ENCODE data around the gene NAA16. TPM values are rescaled to one million over a fixed set of nuclear protein-coding genes. Genes with fewer than 3 reads are reported as not detected.
A peak's percentile ranks its signal among the peaks of the same experiment; 100 is the strongest.

NAA16 gene
- total RNA-seq, 2 donors from 2014 or later: 17.6 to 19.9 TPM

GRCh38 chr13:41384749-41385503 is 73.9 kb downstream of the NAA16 start:
- Histone ChIP-seq H3K27ac (no peak overlapping the region), H3K27me3 (replicated peaks; ENCODE audit: insufficient read depth) (no peaks in the 10 kb centered on the region), H3K36me3 (no peaks in the 10 kb centered on the region), H3K9me3 (no peaks in the 10 kb centered on the region), H3K4me1 (replicated peaks) (no peaks in the 10 kb centered on the region), H3K4me3 (no peak overlapping the region)
- 87% methylated on average over 20 of the region's 20 CpGs for WGBS
- no peak for DNase-seq (ENCODE audit: low spot score)
- intact Hi-C loops (cut with DNase I): loop anchor here (10.0 kb wide), 2 partner anchors 270 to 730 kb away; no protein-coding TSS in a partner anchor
- no peak for TF ChIP-seq POLR2A (IDR thresholded peaks at IDR 0.05)
- TF ChIP-seq CTCF (IDR thresholded peaks at IDR 0.05): peak in 3 of 4 experiments; percentile 23 to 52 (median 44)

DNA sequence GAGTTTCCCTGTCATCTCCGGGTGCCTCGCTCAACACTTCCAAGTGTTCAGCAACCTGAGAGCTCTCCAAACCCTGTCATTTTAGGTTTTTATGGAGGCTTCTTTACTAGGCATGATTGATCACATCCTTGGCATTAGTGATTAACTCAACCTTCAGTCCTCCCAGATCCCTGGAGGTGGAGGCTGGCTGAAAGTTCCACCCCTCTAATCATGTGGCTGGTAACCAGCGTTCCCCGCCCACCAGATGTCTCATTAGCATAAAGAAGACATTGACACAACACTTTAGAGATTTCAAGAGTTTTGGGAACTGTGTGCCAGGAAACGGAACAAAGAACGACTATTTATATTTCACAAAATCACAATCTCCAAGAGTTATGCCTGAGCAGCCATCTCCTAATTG is 75.1 kb downstream of the NAA16 start:
- TF ChIP-seq POLR2AphosphoS5 (IDR thresholded peaks at IDR 0.05) (no peak), POLR2A (IDR thresholded peaks at IDR 0.05) (no peak), CTCF (IDR thresholded peaks at IDR 0.05) (no peak)
- H3K27ac ChIP-seq: no peak overlapping the region
- no peak for DNase-seq (ENCODE audit: low spot score)
- H3K4me1 ChIP-seq (replicated peaks): no peaks in the 10 kb centered on the region
- no peaks in the 10 kb centered on the region for H3K9me3 ChIP-seq
- intact Hi-C loops (cut with DNase I): loop anchor here (10.0 kb wide), 2 partner anchors 269 to 729 kb away; no protein-coding TSS in a partner anchor
- H3K36me3 ChIP-seq: no peaks in the 10 kb centered on the region
- 92% methylated on average over 6 of the region's 6 CpGs for WGBS
- no peak overlapping the region for H3K4me3 ChIP-seq
- no peaks in the 10 kb centered on the region for H3K27me3 ChIP-seq (replicated peaks; ENCODE audit: insufficient read depth)

GRCh38 chr13:41387576-41387975 is 76.5 kb downstream of the NAA16 start:
- Histone ChIP-seq H3K36me3 (no peaks in the 10 kb centered on the region), H3K9me3 (no peaks in the 10 kb centered on the region), H3K27ac (no peak overlapping the region), H3K4me3 (no peak overlapping the region), H3K27me3 (replicated peaks; ENCODE audit: insufficient read depth) (no peaks in the 10 kb centered on the region), H3K4me1 (replicated peaks) (no peaks in the 10 kb centered on the region)
- DNase-seq (ENCODE audit: low spot score): no peak
- intact Hi-C loops (cut with DNase I): loop anchor here (10.0 kb wide), 2 partner anchors 267 to 727 kb away; no protein-coding TSS in a partner anchor
- 76% methylated on average over 3 of the region's 3 CpGs for WGBS
- TF ChIP-seq POLR2A (IDR thresholded peaks at IDR 0.05) (no peak), POLR2AphosphoS5 (IDR thresholded peaks at IDR 0.05) (no peak), CTCF (IDR thresholded peaks at IDR 0.05) (no peak)

DNA sequence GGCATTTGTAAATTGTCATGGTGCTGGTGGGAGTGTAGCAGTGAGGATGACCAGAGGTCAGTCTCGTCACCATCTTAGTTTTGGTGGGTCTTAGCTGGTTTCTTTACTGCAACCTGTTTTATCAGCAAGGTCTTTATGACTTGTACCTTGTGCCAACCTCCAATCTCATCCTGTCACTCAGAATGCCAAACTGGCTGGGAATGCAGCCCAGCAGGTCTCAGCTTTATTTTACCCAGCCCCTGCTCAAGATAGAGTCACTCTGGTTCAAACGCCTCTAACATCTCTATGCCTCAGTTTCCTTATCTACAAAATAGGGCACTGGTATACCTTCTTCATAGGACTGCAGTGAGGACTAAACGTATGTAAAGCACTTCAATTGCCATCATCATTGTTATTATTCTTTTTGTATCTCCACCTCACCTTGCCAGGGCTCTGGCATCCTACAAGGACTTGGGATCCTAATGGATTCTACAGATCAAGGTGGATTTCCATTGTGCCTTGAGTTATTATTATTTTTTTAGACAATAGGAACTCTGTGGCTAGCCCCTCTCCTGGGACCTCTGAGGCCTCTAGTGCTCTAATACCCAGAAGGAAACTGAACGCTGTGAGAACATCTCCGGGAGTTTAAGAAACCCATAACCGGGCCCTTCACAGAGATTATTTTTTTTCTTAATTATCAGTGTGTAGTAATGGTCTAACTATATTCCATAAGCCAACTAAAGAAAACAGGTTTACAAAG is 77.2 kb downstream of the NAA16 start:
- Histone ChIP-seq H3K27me3 (replicated peaks; ENCODE audit: insufficient read depth) (no peaks in the 10 kb centered on the region), H3K4me1 (replicated peaks) (no peaks in the 10 kb centered on the region), H3K9me3 (no peaks in the 10 kb centered on the region), H3K36me3 (no peaks in the 10 kb centered on the region), H3K4me3 (no peak overlapping the region), H3K27ac (no peak overlapping the region)
- intact Hi-C loops (cut with DNase I): loop anchor here (10.0 kb wide), 2 partner anchors 266 to 726 kb away; no protein-coding TSS in a partner anchor
- WGBS: 89% methylated on average over 6 of the region's 6 CpGs
- DNase-seq (ENCODE audit: low spot score): no peak
- TF ChIP-seq POLR2AphosphoS5 (IDR thresholded peaks at IDR 0.05) (no peak), CTCF (IDR thresholded peaks at IDR 0.05) (no peak), POLR2A (IDR thresholded peaks at IDR 0.05) (no peak)
